IPS-NIHi11 (cell line): ENCODE measurements around the gene BMS1.
"Not testable (repeated sequence)": the region's sequence is repeated elsewhere in the genome, so short reads cannot be mapped to it uniquely, and the experiment has no call there.

Source experiments
- DNase-seq: peaks from one replicate; pipeline ENCODE4 v3.0.0; 2012; ENCODE audit warnings: mixed read lengths, low spot score

Gene BMS1

GRCh38 chr10:42801135-42801534 lies 18.5 kb downstream of the BMS1 start:
- no peak for DNase-seq

- DNase-seq = no peak
Measured at GRCh38 chr10:42802876-42803275, 20.3 kb downstream of the BMS1 start.

- DNase-seq = no peak
Measured at GRCh38 chr10:42809676-42810075, 27.1 kb downstream of the BMS1 start.

GRCh38 chr10:42812028-42812427 lies 29.4 kb downstream of the BMS1 start:
- no peak for DNase-seq

GRCh38 chr10:42813989-42814687 lies 31.5 kb downstream of the BMS1 start:
- not testable (repeated sequence) for DNase-seq

GRCh38 chr10:42816334-42816733 lies 33.7 kb downstream of the BMS1 start:
- DNase-seq = not testable (repeated sequence)

GRCh38 chr10:42816912-42817311 lies 34.3 kb downstream of the BMS1 start:
- no peak for DNase-seq

- peak; percentile 16 for DNase-seq
Measured at GRCh38 chr10:42817417-42817816, 34.8 kb downstream of the BMS1 start.

- DNase-seq = not testable (repeated sequence)
Measured at GRCh38 chr10:42826759-42827158, 44.2 kb downstream of the BMS1 start.

GRCh38 chr10:42827201-42827600 lies 44.6 kb downstream of the BMS1 start:
- peak; percentile 25 for DNase-seq

- DNase-seq = not testable (repeated sequence)
Measured at GRCh38 chr10:42828391-42828790, 45.8 kb downstream of the BMS1 start.

- DNase-seq = no peak
Measured at GRCh38 chr10:42830237-42830636, 47.6 kb downstream of the BMS1 start.

- DNase-seq = peak; percentile 40
Measured at GRCh38 chr10:42836096-42836495, 53.5 kb downstream of the BMS1 start.

GRCh38 chr10:42836771-42837468 lies 54.3 kb downstream of the BMS1 start:
- peak; percentile 37 for DNase-seq

GRCh38 chr10:42844810-42845209 lies 62.2 kb downstream of the BMS1 start:
- DNase-seq = peak; percentile 18

GRCh38 chr10:42847261-42847660 lies 64.7 kb downstream of the BMS1 start:
- DNase-seq = not testable (repeated sequence)

GRCh38 chr10:42850931-42851330 lies 68.3 kb downstream of the BMS1 start:
- no peak for DNase-seq

- DNase-seq = no peak
Measured at GRCh38 chr10:42859256-42859655, 76.7 kb downstream of the BMS1 start.

GRCh38 chr10:42860016-42860415 lies 77.4 kb downstream of the BMS1 start:
- DNase-seq = not testable (repeated sequence)

GRCh38 chr10:42862801-42863200 lies 80.2 kb downstream of the BMS1 start:
- not testable (repeated sequence) for DNase-seq

- no peak for DNase-seq
Measured at GRCh38 chr10:42864575-42864974, 82.0 kb downstream of the BMS1 start.

- DNase-seq = no peak
Measured at GRCh38 chr10:42865716-42866114, 83.1 kb downstream of the BMS1 start.
